ENCODE measurements around the gene ACP1.

The ACP1 gene

GRCh38 chr2:238869-239268 is 25.9 kb upstream of the ACP1 start:
- DNase-seq (ENCODE audit: low read depth, low spot score) = no peak
- no peak for TF ChIP-seq CTCF (IDR thresholded peaks at IDR 0.05; ENCODE audit: low read depth, low read length)
- no peak overlapping the region for H3K4me3 ChIP-seq (ENCODE audit: low read depth, low read length)
- in situ Hi-C loops (cut with HindIII; ENCODE audit: low sequenced_read_pairs) = no loop called here

- TF ChIP-seq CTCF (IDR thresholded peaks at IDR 0.05; ENCODE audit: low read depth, low read length) = no peak
- no peak overlapping the region for H3K4me3 ChIP-seq (ENCODE audit: low read depth, low read length)
- DNase-seq (ENCODE audit: low read depth, low spot score) = no peak
- in situ Hi-C loops (cut with HindIII; ENCODE audit: low sequenced_read_pairs) = no loop called here
Measured at GRCh38 chr2:244547-244946, 20.2 kb upstream of the ACP1 start.

GRCh38 chr2:246489-247144 is 18.1 kb upstream of the ACP1 start:
- in situ Hi-C loops (cut with HindIII; ENCODE audit: low sequenced_read_pairs) = no loop called here
- TF ChIP-seq CTCF (IDR thresholded peaks at IDR 0.05; ENCODE audit: low read depth, low read length) = peak; percentile 59
- peak; percentile 63 for DNase-seq (ENCODE audit: low read depth, low spot score)
- H3K4me3 ChIP-seq (ENCODE audit: low read depth, low read length) = no peak overlapping the region

- TF ChIP-seq CTCF (IDR thresholded peaks at IDR 0.05; ENCODE audit: low read depth, low read length) = no peak
- in situ Hi-C loops (cut with HindIII; ENCODE audit: low sequenced_read_pairs) = no loop called here
- no peak for DNase-seq (ENCODE audit: low read depth, low spot score)
- no peak overlapping the region for H3K4me3 ChIP-seq (ENCODE audit: low read depth, low read length)
Measured at GRCh38 chr2:248724-249123, 16.0 kb upstream of the ACP1 start.

GRCh38 chr2:249538-250042 is 15.2 kb upstream of the ACP1 start:
- DNase-seq (ENCODE audit: low read depth, low spot score) = no peak
- in situ Hi-C loops (cut with HindIII; ENCODE audit: low sequenced_read_pairs) = no loop called here
- H3K4me3 ChIP-seq (ENCODE audit: low read depth, low read length) = no peak overlapping the region
- no peak for TF ChIP-seq CTCF (IDR thresholded peaks at IDR 0.05; ENCODE audit: low read depth, low read length)

- in situ Hi-C loops (cut with HindIII; ENCODE audit: low sequenced_read_pairs) = no loop called here
- no peak overlapping the region for H3K4me3 ChIP-seq (ENCODE audit: low read depth, low read length)
- TF ChIP-seq CTCF (IDR thresholded peaks at IDR 0.05; ENCODE audit: low read depth, low read length) = no peak
- DNase-seq (ENCODE audit: low read depth, low spot score) = no peak
Measured at GRCh38 chr2:252001-252602, 12.6 kb upstream of the ACP1 start.
